Stimulated activated CD4-positive, alpha-beta T cell treated with anti-CD3 and anti-CD28 coated beads, TNF-alpha, amount 100 ng/mL, for 24 hours (primary cell): ENCODE results near the gene TADA3.
A peak's percentile ranks its signal among the peaks of the same experiment; 100 is the strongest.

Source experiments
- DNase-seq, 3 experiments: peaks; one replicate each; pipeline ENCODE4 v3.0.0-alpha.2; 2020; ENCODE audit warnings: low read depth in 3 of 3

The TADA3 gene

DNA sequence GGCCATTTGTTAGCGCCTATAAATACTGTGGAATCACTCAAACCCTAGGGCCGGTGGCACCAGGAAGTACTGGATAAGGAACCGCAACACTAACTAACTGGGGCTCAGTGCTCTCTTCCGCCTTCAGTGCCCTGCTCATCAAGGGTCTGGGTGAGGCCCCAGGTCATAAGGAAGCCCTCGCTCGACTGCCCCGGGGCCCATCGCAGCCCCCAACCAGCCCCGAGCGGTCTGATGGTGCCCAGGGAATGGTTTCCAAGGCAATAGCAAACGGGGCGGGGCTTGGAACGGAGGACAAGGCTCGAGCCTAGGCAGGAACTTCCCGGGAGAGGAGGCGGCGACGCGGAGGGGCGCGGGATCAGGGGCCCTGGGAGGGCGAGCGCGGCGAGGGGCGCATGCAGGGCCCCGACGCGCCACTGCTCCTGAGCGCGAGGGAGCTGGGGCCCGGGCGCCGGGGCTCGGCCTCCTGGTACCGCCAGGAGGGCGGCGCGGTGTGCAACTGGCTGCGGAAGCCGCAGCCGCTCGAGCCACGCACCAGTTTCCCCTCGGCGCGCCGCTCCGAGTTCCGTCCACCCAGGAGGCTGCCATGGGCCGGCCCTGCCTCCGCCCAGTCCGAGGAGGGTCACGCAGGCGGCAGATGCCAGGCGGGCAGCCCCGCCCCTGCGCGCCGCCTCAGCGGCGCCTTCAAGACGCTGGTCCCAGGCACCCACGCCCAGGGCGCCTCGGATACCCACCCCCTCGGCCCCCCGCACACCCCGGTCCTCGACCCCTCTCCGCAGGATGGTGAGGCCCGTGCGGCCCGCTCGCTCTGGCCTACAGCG, 17.6 kb upstream of the TADA3 start, which contains the start of gene TTLL3:
TSS of gene TTLL3 (plus strand) at position 648 of the 818 bp plus-strand sequence. CDS start 400 bp downstream, outside the sequence.
- peak in 1 of 3 experiments; percentile 45 for DNase-seq

DNA sequence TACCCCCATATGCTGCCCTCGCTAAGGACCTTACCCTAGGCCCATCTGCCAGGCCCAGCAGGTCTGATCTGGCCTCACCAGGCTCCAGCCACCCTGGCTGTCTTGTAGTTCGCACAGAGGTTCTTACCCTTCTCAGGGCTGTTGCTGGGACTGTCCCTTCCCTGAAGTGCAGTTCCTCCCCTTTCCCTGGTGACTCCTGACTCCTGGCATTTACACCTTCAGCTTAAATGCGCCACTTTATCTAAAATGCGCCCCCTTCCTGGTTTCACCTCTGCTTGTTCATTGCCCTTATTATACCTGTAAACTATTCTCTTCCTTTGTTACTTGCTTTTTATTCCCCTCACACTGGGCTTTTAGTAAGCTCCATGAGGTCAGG, 17.0 kb upstream of the TADA3 start:
- peak in 1 of 3 experiments; percentile 9 for DNase-seq

GRCh38 chr3:9808345-9809037, 16.2 kb upstream of the TADA3 start:
- DNase-seq: peak in 1 of 3 experiments; percentile 45

DNA sequence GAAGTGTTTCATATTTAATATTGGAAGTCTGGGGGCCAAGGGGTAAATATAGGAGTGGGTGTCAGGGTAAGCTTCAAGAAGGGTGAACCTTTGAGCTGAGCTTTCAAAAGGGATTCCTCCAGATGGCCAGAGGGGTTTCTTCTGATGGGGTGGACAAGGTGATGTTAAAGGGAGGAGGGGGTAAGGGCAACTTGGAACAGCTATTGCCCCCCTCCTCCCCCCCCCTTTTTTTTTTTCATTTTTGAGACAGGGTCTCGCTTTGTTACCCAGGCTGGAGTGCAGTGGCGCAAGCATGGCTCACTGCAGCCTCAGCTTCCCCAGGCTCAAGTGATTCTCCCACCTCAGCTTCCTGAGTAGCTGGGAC, 15.7 kb upstream of the TADA3 start:
- no peak for DNase-seq

GRCh38 chr3:9806688-9807589, 14.7 kb upstream of the TADA3 start:
- no peak for DNase-seq

DNA sequence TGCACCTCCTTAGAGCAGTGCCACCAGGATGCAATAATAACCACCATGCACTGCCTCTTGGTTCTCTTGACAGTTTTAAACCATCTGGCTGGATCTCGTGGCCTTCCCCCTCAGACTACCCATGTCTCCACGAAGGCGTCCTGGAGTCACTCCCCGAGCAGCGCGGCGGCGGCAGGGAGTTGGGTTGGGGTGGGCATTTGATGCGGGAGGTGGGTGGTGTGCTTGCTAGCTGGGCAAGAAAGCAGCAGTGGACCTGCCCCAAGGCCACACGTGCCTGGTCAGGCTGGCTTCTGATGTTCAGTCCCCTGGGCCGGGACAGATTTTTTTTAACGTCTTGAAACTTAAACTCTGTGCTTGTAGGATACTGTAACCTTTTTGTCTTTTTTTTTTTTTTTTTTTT, 13.9 kb upstream of the TADA3 start:
- no peak for DNase-seq

DNA sequence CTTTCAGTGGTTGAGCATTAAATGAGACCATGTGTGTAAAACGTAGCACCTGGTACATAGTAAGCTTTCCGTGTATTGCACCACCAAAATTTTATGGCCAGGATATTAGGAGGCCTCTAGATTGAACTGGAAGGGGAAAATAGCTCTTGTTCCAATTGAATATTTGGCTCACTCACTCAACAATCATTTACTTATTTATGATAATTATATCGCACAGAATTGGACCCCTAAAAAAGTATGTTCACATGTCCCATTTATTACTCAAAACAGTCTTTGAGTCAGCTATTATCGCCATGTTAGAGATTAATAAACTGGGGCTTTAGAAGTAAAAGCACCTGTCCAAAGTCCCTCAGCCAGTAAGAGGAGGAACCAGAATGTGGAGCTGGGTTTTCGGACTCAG, 12.7 kb upstream of the TADA3 start:
- no peak for DNase-seq

DNA sequence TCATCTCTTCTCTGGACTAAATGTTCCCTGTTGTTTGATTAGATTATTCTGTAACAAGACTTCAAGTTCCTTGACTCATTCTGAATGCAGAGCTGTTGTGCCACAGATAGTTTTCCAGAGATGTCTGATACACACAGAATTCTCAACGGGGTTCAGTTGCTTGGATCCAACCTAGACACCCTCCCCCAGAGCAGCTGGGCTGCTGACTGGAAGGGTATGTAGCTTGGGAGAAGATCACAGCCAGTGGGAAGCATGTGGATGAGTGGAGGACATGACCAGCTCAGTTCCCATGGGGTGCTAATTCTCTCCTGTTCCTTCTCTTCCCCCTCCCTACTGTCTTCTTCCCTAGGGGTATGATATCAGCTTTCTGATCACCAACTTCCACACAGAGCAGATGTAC, 11.2 kb upstream of the TADA3 start:
- no peak for DNase-seq

- DNase-seq: no peak
Observed at GRCh38 chr3:9800529-9800928, 8.3 kb upstream of the TADA3 start.

DNA sequence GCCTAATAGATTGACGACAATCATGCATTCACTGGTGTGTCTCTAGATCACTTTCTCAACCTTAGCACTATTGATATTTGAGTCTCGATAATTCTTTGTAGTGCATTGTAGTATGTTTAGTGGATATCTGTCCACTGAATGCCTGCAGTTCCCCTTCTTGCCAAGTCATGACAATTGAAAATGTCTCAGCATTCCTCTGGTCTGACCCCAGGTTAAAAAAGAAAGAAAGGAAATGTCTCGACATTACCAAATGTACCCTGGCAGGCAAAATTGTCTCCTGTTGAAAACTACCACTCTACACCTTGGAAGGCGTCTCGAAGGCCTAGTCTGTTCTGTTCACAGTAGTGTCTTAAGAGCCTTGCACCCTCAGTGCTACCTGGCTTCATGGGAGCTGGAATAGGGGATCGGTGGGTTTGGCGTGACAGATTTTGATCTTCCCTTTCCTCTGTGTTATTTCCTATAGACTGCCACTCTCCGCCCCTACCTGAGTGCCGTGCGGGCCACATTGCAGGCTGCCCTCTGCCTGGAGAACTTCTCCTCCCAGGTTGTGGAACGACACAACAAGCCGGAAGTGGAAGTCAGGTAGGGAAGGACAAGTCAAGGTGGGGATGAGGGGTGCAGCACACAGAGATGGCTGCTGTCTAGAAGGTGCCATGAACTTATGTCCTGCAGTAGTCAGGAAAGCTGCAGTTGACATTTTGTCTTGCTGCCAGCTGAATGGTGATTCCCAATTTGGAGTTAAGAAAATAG, 5.1 kb upstream of the TADA3 start:
- no peak for DNase-seq

GRCh38 chr3:9795207-9795606, 2.9 kb upstream of the TADA3 start:
- no peak for DNase-seq

DNA sequence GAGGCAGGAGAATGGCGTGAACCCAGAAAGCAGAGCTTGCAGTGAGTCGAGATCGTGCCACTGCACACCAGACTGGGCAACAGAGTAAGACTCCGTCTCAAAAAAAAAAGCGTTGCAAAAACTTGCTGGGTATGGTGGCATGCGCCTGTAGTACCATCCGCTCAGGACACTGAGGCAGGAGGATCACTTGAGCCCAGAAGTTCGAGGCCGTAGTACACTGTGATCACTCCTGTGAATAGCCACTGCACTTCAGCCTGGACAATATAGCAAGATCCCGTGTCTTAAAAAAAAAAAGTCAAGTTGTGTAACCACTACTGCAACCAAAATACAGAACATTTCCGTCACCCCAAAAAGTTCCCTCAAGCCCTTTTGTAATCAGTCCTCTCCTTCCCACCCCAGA, 2.1 kb upstream of the TADA3 start:
- DNase-seq: no peak

DNA sequence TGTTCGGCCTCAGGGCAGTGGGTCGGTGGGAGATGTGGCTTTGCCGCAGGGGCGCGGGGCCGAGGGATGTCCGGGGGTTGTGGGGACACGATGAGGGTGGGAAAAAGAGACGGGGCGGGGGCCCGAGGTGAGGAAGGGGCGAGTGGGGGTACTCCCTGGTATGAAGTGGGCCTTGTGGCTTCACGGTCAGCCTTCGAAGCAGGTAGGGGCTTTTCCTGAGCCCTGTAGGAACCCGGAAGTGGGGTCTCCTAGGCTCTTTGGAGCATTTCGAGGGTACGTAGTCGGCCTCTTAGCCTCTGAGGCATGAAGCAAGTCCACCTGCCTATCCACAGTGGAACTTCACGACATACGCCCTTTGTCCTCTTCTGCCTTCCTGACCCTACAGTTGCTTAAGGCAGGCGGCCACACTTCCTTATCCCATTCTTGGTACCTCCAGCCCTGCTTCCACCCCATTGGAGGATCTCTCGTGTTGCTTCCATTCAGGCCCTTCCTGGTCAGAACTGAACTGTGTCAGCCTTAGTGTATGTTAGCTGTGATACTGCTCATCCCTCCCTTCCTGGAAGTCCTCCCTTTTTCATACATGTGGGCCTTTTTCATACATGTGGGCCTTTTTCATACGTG, 998 bp upstream of the TADA3 start:
- DNase-seq: no peak

DNA sequence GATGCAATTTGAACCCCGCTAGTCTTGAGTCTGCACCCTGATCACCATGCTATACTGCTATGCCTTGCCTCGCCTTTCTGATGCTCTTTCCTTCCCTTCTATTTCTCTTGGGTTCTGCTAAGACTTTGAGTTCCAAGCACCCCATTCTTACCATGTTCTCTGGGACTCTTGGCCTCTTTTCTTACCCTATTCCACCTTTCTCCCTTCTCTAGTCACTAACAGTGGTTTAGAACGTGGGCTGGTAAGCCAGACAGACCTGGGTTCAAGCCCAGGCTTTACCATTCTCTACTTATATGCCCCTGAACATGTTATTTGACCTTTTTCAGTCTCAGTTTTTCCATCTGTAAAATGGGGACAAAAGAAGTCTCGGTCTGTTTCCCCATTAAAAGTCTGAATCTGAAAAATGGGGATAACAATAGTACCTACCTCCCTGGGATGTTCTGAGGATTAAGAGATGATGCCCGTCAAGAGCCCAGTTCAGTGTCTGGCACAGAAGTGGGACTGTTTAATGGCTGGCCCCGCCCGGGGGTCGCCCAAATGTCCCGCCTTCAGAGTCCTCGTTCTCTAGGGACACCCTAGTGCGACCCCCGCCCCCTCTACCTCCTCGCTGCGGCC, 376 bp downstream of the TADA3 start:
- DNase-seq: no peak

- DNase-seq: no peak
Observed at GRCh38 chr3:9791127-9791526, 1.1 kb downstream of the TADA3 start.

DNA sequence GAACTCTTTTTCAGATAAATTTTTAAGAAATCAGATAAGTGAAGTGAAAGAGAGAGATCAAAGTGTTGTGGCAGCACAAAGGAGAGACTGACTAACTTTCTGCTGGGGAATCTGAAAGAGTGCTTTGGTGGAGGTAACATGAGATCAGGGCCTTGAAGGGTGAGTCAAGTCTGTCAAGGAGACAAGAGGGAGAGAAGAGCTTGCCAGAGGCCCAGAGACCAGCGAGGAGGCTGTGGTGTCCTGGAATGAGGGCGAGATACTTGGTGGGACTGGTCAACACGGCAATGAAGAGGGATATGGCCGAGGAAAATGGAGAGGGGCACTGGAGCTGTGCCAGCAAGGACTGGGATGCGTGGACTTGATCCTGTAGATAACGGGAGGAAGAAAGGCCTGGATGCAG, 4.6 kb downstream of the TADA3 start:
- peak in 1 of 3 experiments; percentile 25 for DNase-seq

GRCh38 chr3:9786825-9787669, 5.2 kb downstream of the TADA3 start:
- no peak for DNase-seq

- no peak for DNase-seq
Observed at GRCh38 chr3:9786209-9786739, 6.0 kb downstream of the TADA3 start.

DNA sequence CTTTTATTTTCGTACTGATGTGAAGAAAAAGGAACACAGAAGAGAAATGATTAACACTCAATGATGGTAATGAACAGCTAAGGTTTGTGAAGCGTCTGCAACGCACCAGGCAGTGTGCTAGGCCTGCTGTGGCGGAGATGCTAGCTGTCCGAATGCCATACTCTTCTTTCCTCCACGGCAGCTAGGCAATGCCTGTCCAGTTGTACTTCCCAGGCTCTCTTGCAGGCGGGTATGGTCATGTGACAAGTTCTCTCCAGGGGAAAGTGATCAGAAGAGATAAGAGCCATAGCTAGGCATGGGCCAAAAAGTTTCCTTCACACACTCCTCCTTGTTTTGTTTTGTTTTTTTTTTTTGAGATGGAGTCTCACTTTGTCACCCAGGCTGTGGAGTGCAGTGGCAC, 6.7 kb downstream of the TADA3 start:
- no peak for DNase-seq
